GM23248 (cell line): ENCODE measurements around the gene KRT82.

ENCODE experiments used
- EZH2 ChIP-seq: fragments of 200-600 bp; sonication (generic); IDR thresholded peaks from 2 replicates; pipeline ENCODE4 v1.6.1; 2018; ENCODE audit warnings: antibody characterized with exemption, mild to moderate bottlenecking; ENCODE audit not compliant: insufficient read depth, poor library complexity, severe bottlenecking
- EZH2phosphoT487 ChIP-seq: fragments of 200-600 bp; sonication (generic); IDR thresholded peaks from 2 replicates; pipeline ENCODE4 v1.6.1; 2018; ENCODE audit warnings: antibody characterized with exemption, moderate library complexity, mild to moderate bottlenecking, low read depth; ENCODE audit not compliant: insufficient read depth

DNA sequence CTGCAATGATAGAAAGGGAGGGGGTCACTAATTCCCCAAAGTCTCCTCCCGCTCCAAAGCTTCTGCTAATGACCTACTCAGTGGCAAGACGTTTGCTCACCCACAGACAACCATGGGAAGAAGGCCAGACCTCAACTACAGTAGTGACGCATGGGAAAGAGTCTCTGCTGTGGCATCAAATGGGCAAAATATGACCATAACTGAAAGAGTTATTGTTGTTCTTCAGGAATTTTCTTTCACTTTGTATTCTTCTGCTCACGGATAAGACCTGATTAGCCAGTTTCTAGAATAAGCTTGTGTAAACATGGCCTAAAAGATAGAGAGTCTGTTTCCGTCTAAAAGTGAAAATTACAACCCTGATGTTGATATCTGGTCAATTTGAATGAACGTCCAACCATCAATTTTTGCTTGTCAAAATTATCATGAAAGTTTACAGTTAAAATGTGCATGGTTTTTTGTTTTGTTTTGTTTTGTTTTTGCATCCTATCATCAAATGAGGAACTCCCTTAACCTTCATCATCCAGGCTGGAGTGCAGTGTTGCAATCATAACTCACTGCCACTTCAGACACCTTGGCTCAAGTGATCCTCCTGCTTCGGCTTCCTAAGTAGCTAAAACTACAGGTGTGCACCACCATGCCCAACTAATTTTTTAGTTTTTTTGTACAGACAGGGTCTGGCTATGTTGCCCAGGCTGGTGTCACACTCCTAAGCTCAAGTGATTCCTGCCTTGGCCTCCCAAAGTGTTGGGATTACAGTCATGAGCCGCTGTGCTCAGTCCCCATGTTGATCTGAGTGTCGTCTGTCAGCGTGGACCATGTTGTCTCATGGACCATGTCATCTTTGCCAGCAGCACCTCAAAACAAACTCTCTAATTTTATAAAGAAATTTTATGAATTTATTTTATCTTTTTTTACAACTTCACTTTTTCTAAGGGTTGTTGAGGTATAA is 38.8 kb upstream of the KRT82 start:
- TF ChIP-seq EZH2phosphoT487, result no peak
- TF ChIP-seq EZH2, result no peak
